GM18951 (cell line): ENCODE results near the gene TGFBRAP1.
"Not testable (repeated sequence)": the region's sequence is repeated elsewhere in the genome, so short reads cannot be mapped to it uniquely, and the experiment has no call there.

ENCODE experiments used
- POLR2A ChIP-seq: IDR thresholded peaks from 4 replicates; pipeline ENCODE4 v1.6.1; 2011; ENCODE audit warnings: mild to moderate bottlenecking; ENCODE audit not compliant: insufficient read length, insufficient read depth; ENCODE audit errors: extremely low read depth
- in situ Hi-C: fragments of 300-500 bp; cut with MboI; formaldehyde crosslinking; loops from one replicate; pipeline ENCODE4 v1.12.0; 2022; ENCODE audit warnings: low sequenced_read_pairs, mixed read lengths, inconsistent platforms; ENCODE audit not compliant: unreplicated experiment

The TGFBRAP1 gene

DNA sequence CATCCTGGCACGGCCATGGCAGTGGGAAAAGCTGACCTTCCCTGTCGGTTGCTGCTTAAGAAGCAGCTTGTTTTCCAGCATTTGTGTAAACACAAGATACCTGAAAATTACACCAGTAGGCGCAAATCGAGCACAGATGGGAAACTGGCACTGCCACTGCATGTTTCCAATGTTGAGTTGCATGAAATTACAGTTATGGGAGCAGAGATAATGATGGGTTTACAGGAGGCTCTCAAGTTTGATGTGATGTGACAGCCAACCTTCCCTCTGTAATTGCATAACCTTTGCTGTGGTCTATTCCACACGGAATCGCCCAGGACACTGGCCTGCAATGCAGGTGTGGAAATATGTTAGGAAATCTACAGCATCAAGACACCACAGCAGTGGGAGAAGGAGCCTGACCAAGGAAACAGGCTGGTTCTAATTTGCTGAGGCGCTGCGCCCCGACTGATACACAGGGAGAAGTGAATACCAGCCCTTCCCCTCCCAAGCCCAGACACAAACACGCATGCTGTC is 70.6 kb downstream of the TGFBRAP1 start:
- in situ Hi-C loops, result no loop called here
- no peak for TF ChIP-seq POLR2A

- TF ChIP-seq POLR2A, result no peak
- in situ Hi-C loops, result no loop called here
Observed at GRCh38 chr2:105257981-105258380, 71.6 kb downstream of the TGFBRAP1 start.

- in situ Hi-C loops, result no loop called here
- no peak for TF ChIP-seq POLR2A
Observed at GRCh38 chr2:105256431-105257047, 73.0 kb downstream of the TGFBRAP1 start.

GRCh38 chr2:105255979-105256378 is 73.6 kb downstream of the TGFBRAP1 start:
- in situ Hi-C loops, result no loop called here

DNA sequence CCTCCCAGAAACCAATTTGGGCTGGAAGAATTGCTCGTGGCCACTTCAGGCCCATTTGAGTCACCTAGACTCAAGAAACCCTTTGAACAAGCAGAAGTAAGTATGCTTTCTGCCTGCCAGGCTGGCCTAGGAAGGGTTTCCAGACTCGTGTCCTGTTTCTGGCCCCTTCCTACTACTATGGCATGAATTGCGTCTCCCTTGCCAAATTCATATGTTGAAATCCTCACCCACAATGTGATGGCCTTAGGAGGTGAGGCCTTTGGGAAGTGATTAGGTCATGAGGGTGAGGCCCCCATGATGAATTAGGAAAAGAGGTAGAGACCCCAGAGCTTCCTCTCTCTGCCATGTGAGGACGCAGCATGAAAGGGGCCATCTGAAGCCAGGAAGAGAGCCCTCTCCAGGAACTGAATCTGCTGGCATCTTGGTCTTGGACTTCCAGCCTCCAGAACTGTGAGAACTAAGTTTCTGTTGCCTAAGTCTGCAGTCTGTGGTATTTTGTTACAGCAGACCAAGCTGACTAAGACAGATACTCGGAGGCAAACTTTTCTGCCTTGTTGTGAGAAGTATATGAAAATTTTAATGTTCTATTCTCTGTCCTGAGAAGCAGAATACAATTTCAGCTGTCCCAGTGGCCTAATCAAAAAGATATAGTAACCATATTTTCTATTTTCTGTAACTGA is 74.9 kb downstream of the TGFBRAP1 start:
- TF ChIP-seq POLR2A, result no peak
- in situ Hi-C loops, result no loop called here

More at GRCh38 chr2:105255979-105256378, 73.6 kb downstream of the TGFBRAP1 start:
- TF ChIP-seq POLR2A, result no peak

GRCh38 chr2:105252271-105252670 is 77.3 kb downstream of the TGFBRAP1 start:
- TF ChIP-seq POLR2A, result no peak
- in situ Hi-C loops, result no loop called here

DNA sequence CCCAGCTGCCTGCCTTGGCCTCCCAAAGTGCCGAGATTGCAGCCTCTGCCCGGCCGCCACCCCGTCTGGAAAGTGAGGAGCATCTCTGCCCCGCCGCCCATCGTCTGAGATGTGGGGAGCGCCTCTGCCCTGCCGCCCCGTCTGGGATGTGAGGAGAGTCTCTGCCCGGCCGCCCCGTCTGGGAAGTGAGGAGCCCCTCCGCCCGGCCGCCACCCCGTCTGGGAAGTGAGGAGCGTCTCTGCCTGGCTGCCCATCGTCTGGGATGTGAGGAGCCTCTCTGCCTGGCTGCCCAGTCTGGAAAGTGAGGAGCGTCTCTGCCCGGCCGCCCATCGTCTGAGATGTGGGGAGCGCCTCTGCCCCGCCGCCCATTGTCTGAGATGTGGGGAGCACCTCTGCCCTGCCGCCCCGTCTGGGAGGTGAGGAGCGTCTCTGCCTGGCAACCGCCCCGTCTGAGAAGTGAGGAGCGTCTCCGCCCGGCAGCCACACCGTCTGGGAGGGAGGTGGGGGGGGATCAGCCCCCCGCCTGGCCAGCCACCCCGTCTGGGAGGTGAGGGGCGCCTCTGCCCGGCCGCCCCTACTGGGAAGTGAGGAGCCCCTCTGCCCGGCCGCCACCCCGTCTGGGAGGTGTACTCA is 78.4 kb downstream of the TGFBRAP1 start:
- in situ Hi-C loops, result not testable (repeated sequence)

DNA sequence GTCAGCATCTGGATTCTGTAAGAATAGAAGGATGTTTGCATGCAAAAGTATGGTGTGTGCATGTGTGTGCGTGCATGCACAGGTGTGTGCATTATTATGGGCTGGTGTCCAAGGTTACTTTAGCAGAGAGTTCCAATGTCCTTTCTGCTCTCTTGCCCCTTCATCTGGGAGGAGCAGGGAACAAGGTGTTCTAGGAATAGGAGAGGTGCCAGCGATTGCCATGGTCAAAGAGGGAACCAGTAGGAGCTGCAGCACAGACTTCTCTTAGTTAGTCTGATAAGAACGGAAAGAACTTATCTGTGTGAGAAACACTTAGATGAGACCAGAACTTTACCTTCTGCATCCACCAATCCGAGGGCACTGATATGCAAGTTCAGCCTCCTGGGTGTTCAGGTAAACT is 79.6 kb downstream of the TGFBRAP1 start:
- in situ Hi-C loops, result no loop called here
- TF ChIP-seq POLR2A, result no peak

GRCh38 chr2:105249181-105249580 is 80.4 kb downstream of the TGFBRAP1 start:
- in situ Hi-C loops, result no loop called here
- TF ChIP-seq POLR2A, result no peak

DNA sequence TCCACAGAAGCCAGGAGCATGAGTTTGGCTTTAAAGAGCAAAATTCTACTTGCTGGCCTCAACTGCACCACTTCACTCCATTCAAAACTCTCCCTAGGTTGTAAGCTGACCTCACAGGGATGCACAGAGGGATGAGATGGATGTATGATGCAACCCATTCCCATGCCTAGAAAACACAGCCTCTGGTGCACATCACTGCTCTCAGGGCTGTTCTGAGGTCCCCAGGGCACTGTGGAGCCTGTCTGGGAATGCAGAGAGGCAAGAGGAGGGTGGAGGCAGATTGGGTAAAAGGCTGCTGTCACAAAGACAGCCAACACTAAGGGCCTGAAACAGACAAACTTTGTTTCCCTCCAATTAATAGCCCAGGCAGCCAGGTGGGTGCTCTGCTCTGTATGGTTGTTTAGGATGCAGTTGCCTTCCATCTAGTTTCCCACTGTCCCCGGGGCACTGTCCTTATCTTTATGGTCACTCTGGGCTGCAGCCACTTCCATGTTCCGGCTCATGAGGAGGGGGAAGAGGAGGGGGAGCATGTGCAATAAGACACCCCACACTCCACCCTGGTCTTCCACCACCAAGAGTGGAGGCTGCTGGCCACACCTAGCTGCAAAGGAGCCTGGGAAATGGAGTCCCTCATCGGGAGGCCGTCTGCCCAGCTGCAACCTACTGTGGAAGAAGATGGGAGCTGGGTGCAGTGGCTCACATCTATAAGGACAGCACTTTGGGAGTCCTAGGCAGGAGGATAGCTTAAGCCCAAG is 81.0 kb downstream of the TGFBRAP1 start:
- in situ Hi-C loops, result no loop called here
- no peak for TF ChIP-seq POLR2A

- in situ Hi-C loops, result no loop called here
- TF ChIP-seq POLR2A, result no peak
Observed at GRCh38 chr2:105244451-105244850, 85.1 kb downstream of the TGFBRAP1 start.

DNA sequence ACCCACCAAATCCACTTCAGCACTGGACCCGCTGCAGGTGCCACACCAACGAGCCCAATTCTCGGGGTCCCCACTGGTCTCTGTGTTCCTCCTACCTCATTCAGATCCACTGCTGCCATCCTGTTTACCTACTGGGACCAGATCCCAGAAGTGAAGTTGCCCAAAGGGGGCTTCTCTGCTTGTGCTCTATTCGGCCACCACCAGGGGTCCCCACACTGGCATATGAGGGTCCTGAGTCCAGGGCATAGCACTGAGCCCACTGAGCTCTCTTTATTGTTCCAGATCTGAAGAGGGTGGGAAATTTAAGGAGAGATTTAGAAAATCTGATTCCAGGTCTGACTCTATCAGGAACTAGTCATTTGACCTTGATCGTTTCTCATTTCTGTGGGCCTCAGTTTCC is 85.6 kb downstream of the TGFBRAP1 start:
- in situ Hi-C loops, result no loop called here

DNA sequence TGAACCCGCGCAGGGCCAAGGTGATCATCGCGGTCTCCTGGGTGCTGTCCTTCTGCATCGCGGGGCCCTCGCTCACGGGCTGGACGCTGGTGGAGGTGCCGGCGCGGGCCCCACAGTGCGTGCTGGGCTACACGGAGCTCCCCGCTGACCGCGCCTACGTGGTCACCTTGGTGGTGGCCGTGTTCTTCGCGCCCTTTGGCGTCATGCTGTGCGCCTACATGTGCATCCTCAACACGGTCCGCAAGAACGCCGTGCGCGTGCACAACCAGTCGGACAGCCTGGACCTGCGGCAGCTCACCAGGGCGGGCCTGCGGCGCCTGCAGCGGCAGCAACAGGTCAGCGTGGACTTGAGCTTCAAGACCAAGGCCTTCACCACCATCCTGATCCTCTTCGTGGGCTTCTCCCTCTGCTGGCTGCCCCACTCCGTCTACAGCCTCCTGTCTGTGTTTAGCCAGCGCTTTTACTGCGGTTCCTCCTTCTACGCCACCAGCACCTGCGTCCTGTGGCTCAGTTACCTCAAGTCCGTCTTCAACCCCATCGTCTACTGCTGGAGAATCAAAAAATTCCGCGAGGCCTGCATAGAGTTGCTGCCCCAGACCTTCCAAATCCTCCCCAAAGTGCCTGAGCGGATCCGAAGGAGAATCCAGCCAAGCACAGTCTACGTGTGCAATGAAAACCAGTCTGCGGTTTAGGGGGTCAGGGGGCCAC is 87.1 kb downstream of the TGFBRAP1 start:
- in situ Hi-C loops, result no loop called here
- TF ChIP-seq POLR2A, result no peak

More for the DNA sequence above, 85.6 kb downstream of the TGFBRAP1 start:
- no peak for TF ChIP-seq POLR2A
